HG03039 (cell line): Measurements from ENCODE around the gene ANXA1.
"Not testable (repeated sequence)": the region's sequence is repeated elsewhere in the genome, so short reads cannot be mapped to it uniquely, and the experiment has no call there.

Experiments used
- ATAC-seq: cut with Tn5 transposase; IDR thresholded peaks from one replicate; pipeline ENCODE4 v1.9.1; 2021; ENCODE audit warnings: mild to moderate bottlenecking, moderate library complexity; ENCODE audit not compliant: unreplicated experiment

Gene ANXA1

GRCh38 chr9:73167614-73168013, 15.9 kb downstream of the ANXA1 start:
- no peak for ATAC-seq

GRCh38 chr9:73168298-73168934, 16.8 kb downstream of the ANXA1 start:
- ATAC-seq = no peak

GRCh38 chr9:73170185-73170957, 18.7 kb downstream of the ANXA1 start:
- ATAC-seq = no peak

GRCh38 chr9:73172901-73173215, 21.2 kb downstream of the ANXA1 start:
- no peak for ATAC-seq

GRCh38 chr9:73173557-73174329, 22.1 kb downstream of the ANXA1 start:
- no peak for ATAC-seq

GRCh38 chr9:73174330-73174980, 22.8 kb downstream of the ANXA1 start:
- ATAC-seq = no peak

GRCh38 chr9:73176450-73176875, 24.8 kb downstream of the ANXA1 start:
- no peak for ATAC-seq

- ATAC-seq = no peak
Observed at GRCh38 chr9:73178044-73178443, 26.4 kb downstream of the ANXA1 start.

- ATAC-seq = no peak
Observed at GRCh38 chr9:73179589-73179988, 27.9 kb downstream of the ANXA1 start.

GRCh38 chr9:73180403-73180802, 28.7 kb downstream of the ANXA1 start:
- no peak for ATAC-seq

- ATAC-seq = no peak
Observed at GRCh38 chr9:73182928-73183327, 31.3 kb downstream of the ANXA1 start.

GRCh38 chr9:73183428-73183827, 31.8 kb downstream of the ANXA1 start:
- ATAC-seq = no peak

- ATAC-seq = no peak
Observed at GRCh38 chr9:73183917-73184861, 32.5 kb downstream of the ANXA1 start.

GRCh38 chr9:73191109-73191508, 39.4 kb downstream of the ANXA1 start:
- ATAC-seq = not testable (repeated sequence)

GRCh38 chr9:73194284-73194683, 42.6 kb downstream of the ANXA1 start:
- no peak for ATAC-seq

GRCh38 chr9:73199448-73199847, 47.8 kb downstream of the ANXA1 start:
- no peak for ATAC-seq

GRCh38 chr9:73199886-73200285, 48.2 kb downstream of the ANXA1 start:
- no peak for ATAC-seq

- ATAC-seq = no peak
Observed at GRCh38 chr9:73200694-73201452, 49.2 kb downstream of the ANXA1 start.

GRCh38 chr9:73202980-73203379, 51.3 kb downstream of the ANXA1 start:
- no peak for ATAC-seq

GRCh38 chr9:73204936-73205335, 53.3 kb downstream of the ANXA1 start:
- no peak for ATAC-seq
